GM20431 (cell line): Measurements from ENCODE around the gene PPIF.

Source experiments
- in situ Hi-C: fragments of 300-500 bp; cut with MseI, MboI; formaldehyde crosslinking; loops from one replicate; pipeline ENCODE4 v1.15.0; 2020; ENCODE audit warnings: low sequenced_read_pairs; ENCODE audit not compliant: unreplicated experiment

PPIF gene

GRCh38 chr10:79347226-79347893 lies at the start of gene PPIF:
TSS of gene PPIF (plus strand) at chr10:79347469. CDS start at chr10:79347549, 80 bp downstream.
- in situ Hi-C loops, result no loop called here

DNA sequence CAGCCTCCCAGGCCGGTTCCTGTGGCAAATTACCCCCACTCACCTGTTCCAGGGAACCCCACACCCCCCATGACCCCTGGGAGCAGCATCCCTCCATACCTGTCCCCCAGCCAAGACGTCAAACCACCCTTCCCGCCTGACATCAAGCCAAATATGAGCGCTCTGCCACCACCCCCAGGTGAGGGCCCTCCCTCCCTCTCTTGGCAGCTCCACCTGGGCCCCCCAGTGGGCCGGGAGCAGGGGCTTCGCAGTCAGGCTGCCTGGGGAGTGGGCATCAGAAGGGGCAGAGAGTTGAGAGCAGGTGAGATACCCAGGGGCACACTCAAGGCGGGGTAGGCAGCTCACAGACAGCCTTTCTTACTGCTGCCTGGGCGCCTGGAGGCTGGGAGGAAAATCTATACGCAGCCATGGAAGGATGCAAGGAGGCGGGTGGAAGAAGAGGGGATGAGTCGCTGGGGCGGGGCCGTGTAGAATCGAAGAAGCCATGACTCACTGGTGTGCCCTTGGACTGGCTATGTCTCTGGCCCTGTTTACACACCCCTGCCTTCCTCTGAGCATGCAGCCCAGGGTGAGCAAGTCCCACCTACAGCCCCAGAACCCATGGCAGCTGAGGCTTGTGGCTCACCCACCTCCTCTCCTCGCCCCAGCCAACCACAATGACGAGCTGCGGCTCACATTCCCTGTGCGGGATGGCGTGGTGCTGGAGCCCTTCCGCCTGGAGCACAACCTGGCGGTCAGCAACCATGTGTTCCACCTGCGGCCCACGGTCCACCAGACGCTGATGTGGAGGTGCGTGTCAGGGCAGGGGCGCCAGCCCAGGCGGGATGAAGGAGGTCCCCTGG lies 48.6 kb upstream of the PPIF start:
- in situ Hi-C loops, result no loop called here

DNA sequence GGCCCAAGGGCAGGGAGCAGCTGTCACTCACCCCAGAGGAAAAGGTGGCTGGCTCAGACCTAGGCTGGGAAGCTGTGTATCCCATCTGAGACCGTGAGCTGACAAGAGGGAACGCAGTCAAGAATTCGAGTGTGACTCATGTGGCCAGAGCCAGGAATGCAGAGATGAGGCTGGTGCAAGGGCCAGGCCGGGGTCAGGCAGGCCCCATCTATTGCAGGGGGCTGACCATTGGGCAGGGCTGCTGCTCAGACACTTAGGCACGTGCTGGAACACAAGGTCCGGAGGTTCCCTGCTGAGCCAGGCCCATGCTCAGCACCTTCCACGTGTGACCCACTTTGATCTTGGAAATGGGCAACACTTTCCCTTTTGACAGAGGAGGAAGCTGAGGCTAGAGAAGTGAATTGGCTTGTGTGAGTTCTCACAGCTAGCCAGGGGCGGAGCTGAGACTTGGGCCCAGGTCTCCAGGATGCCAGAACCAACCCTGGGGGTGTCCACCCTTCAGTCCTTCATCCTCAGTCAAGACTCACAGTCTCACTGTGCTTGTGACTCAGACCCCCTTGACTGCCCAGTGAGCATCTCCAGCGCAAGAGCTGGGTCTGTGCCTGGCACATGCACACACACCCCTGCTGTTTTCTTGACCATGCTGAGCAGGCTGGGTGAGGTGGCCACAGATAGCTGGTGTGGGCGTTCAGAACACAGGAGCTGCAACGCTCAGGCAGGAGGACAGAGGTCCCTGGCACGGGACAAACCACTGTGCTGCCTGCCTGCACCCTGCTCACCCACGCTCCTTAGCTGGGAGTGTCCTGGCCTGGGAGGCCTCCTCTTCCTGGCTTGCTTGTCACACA lies 47.6 kb upstream of the PPIF start:
- in situ Hi-C loops, result no loop called here

- in situ Hi-C loops, result no loop called here
Observed at GRCh38 chr10:79300711-79301110, 46.6 kb upstream of the PPIF start.

GRCh38 chr10:79301754-79302530 lies 45.3 kb upstream of the PPIF start:
- in situ Hi-C loops, result no loop called here

GRCh38 chr10:79303631-79304478 lies 43.4 kb upstream of the PPIF start:
- in situ Hi-C loops, result no loop called here

- in situ Hi-C loops, result no loop called here
Observed at GRCh38 chr10:79304479-79305087, 42.7 kb upstream of the PPIF start.

DNA sequence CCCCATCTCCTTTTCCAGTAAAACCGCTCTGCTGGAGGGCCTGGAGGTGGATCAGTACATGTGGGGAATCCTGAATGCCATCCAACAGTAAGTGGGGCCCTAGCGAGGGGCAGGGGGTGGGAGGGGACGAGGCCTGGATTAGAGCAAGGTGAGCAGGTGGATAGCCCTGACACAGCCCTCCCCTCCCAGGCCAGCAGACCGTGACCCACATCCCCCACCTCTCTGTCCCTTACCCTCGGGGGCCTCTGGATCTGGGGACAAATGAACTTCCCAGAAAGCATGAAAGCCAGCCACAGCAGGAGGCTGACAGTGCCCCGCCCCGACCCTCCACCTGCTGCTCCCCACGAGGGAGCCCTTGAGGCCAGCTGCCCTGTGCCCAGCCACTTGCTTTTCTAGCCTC lies 41.8 kb upstream of the PPIF start:
- in situ Hi-C loops, result no loop called here

- in situ Hi-C loops, result no loop called here
Observed at GRCh38 chr10:79305988-79306387, 41.3 kb upstream of the PPIF start.

- in situ Hi-C loops, result no loop called here
Observed at GRCh38 chr10:79306644-79307220, 40.5 kb upstream of the PPIF start.

DNA sequence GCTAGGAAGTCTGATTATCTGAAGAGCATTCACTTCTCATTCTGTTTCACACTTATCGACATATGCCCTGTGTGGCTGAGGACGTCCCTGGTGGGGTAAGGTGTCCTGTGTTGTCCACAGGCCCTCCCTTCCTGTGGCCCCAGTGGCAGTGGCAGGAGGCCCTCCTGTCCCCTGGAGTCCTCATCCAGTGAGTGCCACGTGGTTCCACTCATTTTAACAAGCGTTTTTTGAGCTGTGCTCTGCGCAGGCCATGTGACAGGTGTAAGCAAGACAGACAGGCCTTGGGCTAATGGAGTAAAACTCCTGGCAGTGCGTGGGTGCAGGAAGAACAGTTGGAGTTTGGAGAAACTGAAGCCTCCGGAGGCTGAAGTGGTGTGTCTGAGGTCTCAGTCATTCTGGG lies 39.3 kb upstream of the PPIF start:
- in situ Hi-C loops, result no loop called here

DNA sequence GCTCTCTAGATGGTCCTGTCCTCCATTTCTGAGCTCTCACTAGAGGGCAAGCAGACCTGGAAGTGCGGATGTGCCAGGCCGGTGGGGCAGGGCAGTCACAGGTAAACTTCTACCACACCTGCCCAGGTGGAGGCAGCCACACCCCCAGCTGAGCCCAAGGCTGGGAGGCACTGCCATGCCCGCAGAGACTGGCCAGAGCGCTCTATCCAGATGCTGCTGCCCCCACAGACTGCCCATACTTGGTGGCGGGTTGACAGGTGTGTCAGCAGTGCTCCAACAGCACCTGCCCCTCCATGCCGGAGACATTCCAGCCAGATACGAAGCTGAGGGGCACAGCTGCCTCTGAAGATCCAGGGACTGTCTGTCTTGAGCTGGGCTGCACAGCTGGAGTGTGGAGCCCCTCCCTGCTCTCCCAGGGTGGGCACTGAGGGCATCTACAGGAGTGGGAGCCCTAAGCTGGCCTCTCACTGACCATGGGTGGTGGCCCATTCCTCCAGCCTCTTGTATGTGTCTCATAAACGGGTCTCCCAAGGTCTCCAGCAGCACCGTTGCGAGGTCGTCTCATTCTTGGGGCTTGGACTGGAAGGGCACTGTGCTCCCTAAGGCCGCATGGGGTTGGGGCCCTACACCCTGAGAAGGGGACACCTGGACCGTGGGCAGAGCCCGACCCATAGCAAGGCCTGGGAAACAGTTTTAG lies 38.2 kb upstream of the PPIF start:
- in situ Hi-C loops, result no loop called here

DNA sequence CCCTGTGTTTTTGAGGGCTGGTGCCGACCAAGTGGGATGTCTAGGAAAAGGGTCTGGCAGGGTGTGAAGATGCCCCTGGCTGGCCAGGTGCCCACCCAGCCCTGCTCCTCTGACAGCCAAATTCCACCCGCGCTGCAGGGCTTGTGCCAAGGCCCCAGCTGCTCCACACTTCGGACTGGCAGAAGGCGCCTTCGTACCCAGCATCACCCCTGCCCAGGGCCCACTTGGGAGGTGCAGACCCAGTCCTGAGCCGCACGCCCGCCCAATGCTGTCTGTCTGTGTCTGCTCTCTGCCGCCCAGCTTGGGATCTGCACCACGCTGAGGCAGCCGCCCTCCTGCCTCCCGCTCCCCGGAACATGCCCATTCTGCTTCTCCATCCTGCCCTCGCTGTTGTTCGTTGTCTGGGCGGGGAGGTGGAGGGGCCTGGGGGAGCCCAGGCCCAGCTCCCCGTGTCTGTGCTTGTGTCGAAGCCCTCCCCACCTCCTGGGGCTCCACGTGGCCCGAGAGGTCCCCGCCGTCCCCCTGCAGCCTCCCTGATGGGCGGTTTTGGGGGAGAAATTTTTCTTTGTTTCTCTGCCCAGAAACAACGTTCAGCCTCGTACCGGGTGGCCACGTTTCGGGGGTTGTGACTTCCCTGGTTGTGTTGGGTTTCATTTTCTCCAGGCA lies 36.9 kb upstream of the PPIF start:
- in situ Hi-C loops, result no loop called here

DNA sequence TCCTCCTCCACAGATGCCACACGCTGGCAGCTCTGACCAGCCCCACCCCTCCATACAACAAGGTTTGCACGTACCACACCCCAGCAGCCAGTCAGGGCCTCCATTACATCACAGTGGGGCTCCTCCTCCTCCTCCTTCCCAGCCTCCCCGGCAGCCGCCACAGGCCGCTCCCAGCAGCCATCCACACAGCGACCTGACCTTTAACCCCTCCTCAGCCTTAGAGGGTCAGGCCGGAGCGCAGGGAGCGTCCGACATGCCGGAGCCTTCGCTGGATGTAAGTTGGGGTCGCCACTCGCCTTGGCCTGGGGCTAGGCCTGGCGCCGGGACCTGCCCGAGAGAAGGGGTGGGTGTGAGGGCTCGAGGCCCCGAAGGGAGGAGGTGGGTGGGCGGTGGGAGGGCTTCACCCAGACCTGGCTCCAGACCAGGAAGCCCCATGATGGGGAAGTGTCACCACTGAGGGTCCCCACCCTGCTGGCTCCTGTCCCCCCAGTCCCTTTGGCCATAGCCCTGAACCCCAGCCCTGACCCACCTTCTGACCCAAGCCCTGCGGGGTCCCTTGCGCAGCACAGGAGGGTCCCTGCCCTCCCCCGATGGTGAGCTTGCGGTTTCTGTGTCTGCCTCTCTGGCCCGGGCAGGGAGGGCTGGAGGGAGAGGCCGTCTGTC lies 36.2 kb upstream of the PPIF start:
- in situ Hi-C loops, result no loop called here

GRCh38 chr10:79311581-79312407 lies 35.5 kb upstream of the PPIF start:
- in situ Hi-C loops, result no loop called here
